ENCODE results near the gene TANC1. TPM values are rescaled to one million over a fixed set of nuclear protein-coding genes. Genes with fewer than 3 reads are reported as not detected.

Gene TANC1
- total RNA-seq, 1 donor from 2014 or later, result 45.0 TPM

DNA sequence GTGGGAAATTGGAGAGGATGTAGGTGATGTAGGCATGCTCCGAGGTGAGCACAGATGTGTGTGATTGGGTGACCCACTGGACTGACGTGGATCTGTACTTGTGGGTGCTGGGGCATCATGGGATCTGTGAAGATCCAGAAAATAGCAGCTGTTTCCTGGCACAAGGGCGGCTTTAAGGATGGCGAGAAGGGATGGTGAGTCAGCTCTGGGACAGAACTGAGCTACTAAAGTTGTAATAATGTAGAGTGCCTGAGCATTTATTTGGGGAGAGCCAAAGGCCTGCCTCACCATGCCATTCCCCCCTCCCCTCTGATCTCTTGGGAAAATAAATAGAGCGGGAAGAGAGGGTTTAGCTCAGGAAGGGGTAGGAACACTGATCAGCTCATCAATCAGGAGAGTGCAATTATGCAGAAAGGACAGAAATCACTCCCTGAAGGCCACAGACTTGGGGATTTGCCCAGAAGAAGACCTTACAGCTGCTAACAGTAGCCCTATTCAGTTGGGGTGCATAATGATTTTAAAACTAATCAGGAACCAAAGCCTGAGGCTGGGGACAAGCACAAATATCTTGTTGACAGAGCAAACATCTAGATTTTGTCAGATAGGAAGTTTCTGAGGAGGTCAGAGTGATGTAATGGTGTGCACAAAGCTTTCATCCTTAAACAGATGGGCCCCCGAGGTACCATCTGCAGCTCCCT, 30.3 kb downstream of the TANC1 start:
- Mint-ChIP-seq H3K27ac (ENCODE audit: unreplicated experiment) (peak overlapping the region; percentile 44), H3K4me3 (ENCODE audit: unreplicated experiment) (peak overlapping the region; percentile 30), H3K27me3 (ENCODE audit: low read depth, unreplicated experiment) (no peaks in the 10 kb centered on the region), H3K4me1 (ENCODE audit: low read depth, unreplicated experiment) (peaks cover 32% of the 10 kb centered on the region), H3K36me3 (ENCODE audit: low read depth, unreplicated experiment) (peaks cover 4% of the 10 kb centered on the region), H3K9me3 (ENCODE audit: unreplicated experiment) (no peaks in the 10 kb centered on the region)
- Histone ChIP-seq H4K20me1 (ENCODE audit: insufficient read depth, low read length) (peaks cover 76% of the 10 kb centered on the region), H3K27me3 (ENCODE audit: insufficient read depth, low read length) (no peaks in the 10 kb centered on the region), H2AFZ (ENCODE audit: low read depth, low read length) (no peak overlapping the region), H3K79me2 (ENCODE audit: insufficient read depth, low read length) (peaks cover 90% of the 10 kb centered on the region), H3K27ac (ENCODE audit: low read depth, low read length) (peak overlapping the region; percentile 55), H3K9me3 (ENCODE audit: insufficient read depth, low read depth, low read length) (no peaks in the 10 kb centered on the region), H3K4me2 (ENCODE audit: low read length) (peak overlapping the region; percentile 54), H3K36me3 (ENCODE audit: insufficient read depth, low read length) (no peaks in the 10 kb centered on the region), H3K4me1 (ENCODE audit: insufficient read depth, low read length) (peaks cover 27% of the 10 kb centered on the region), H3K9ac (ENCODE audit: low read length) (peak overlapping the region; percentile 29), H3K4me3 (ENCODE audit: insufficient read depth, low read depth, low read length) (no peak overlapping the region)
- FAIRE-seq (no peak), DNase-seq (ENCODE audit: low read depth) (peak; percentile 88)
- TF ChIP-seq, protein P1, sequence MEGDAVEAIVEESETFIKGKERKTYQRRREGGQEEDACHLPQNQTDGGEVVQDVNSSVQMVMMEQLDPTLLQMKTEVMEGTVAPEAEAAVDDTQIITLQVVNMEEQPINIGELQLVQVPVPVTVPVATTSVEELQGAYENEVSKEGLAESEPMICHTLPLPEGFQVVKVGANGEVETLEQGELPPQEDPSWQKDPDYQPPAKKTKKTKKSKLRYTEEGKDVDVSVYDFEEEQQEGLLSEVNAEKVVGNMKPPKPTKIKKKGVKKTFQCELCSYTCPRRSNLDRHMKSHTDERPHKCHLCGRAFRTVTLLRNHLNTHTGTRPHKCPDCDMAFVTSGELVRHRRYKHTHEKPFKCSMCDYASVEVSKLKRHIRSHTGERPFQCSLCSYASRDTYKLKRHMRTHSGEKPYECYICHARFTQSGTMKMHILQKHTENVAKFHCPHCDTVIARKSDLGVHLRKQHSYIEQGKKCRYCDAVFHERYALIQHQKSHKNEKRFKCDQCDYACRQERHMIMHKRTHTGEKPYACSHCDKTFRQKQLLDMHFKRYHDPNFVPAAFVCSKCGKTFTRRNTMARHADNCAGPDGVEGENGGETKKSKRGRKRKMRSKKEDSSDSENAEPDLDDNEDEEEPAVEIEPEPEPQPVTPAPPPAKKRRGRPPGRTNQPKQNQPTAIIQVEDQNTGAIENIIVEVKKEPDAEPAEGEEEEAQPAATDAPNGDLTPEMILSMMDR (IDR thresholded peaks at IDR 0.05; ENCODE audit: insufficient read depth, low read depth, low read length), result no peak
- TF ChIP-seq EZH2 (IDR thresholded peaks at IDR 0.05; ENCODE audit: insufficient read depth, low read length), result no peak

- peak; percentile 79 for DNase-seq (ENCODE audit: low read depth)
- Histone ChIP-seq H4K20me1 (ENCODE audit: insufficient read depth, low read length) (peaks cover 74% of the 10 kb centered on the region), H3K9ac (ENCODE audit: low read length) (peak overlapping the region; percentile 2), H3K9me3 (ENCODE audit: insufficient read depth, low read depth, low read length) (no peaks in the 10 kb centered on the region), H3K36me3 (ENCODE audit: insufficient read depth, low read length) (no peaks in the 10 kb centered on the region), H3K27me3 (ENCODE audit: insufficient read depth, low read length) (no peaks in the 10 kb centered on the region), H2AFZ (ENCODE audit: low read depth, low read length) (no peak overlapping the region), H3K4me1 (ENCODE audit: insufficient read depth, low read length) (peaks cover 21% of the 10 kb centered on the region), H3K4me2 (ENCODE audit: low read length) (peak overlapping the region; percentile 54), H3K79me2 (ENCODE audit: insufficient read depth, low read length) (peaks cover 83% of the 10 kb centered on the region), H3K4me3 (ENCODE audit: insufficient read depth, low read depth, low read length) (peak overlapping the region; percentile 3), H3K27ac (ENCODE audit: low read depth, low read length) (peak overlapping the region; percentile 55)
- H3K9me3 Mint-ChIP-seq (ENCODE audit: unreplicated experiment), result peaks cover 2% of the 10 kb centered on the region
- peaks cover 10% of the 10 kb centered on the region for H3K36me3 Mint-ChIP-seq (ENCODE audit: low read depth, unreplicated experiment)
- TF ChIP-seq, protein P1 (IDR thresholded peaks at IDR 0.05; ENCODE audit: insufficient read depth, low read depth, low read length), result no peak
- no peak for TF ChIP-seq EZH2 (IDR thresholded peaks at IDR 0.05; ENCODE audit: insufficient read depth, low read length)
- H3K4me1 Mint-ChIP-seq (ENCODE audit: low read depth, unreplicated experiment), result peaks cover 29% of the 10 kb centered on the region
- H3K27me3 Mint-ChIP-seq (ENCODE audit: low read depth, unreplicated experiment), result no peaks in the 10 kb centered on the region
- peak; percentile 81 for FAIRE-seq
- H3K27ac Mint-ChIP-seq (ENCODE audit: unreplicated experiment), result no peak overlapping the region
- H3K4me3 Mint-ChIP-seq (ENCODE audit: unreplicated experiment), result peak overlapping the region; percentile 43
Observed at GRCh38 chr2:158999458-158999857, 31.0 kb downstream of the TANC1 start.

- no peak for FAIRE-seq
- Histone ChIP-seq H3K36me3 (ENCODE audit: insufficient read depth, low read length) (no peaks in the 10 kb centered on the region), H3K4me3 (ENCODE audit: insufficient read depth, low read depth, low read length) (no peak overlapping the region), H3K79me2 (ENCODE audit: insufficient read depth, low read length) (peaks cover 82% of the 10 kb centered on the region), H3K4me1 (ENCODE audit: insufficient read depth, low read length) (peaks cover 21% of the 10 kb centered on the region), H3K9ac (ENCODE audit: low read length) (no peak overlapping the region), H3K4me2 (ENCODE audit: low read length) (peak overlapping the region; percentile 54), H3K9me3 (ENCODE audit: insufficient read depth, low read depth, low read length) (no peaks in the 10 kb centered on the region), H3K27ac (ENCODE audit: low read depth, low read length) (peak overlapping the region; percentile 55), H3K27me3 (ENCODE audit: insufficient read depth, low read length) (no peaks in the 10 kb centered on the region), H4K20me1 (ENCODE audit: insufficient read depth, low read length) (peaks cover 73% of the 10 kb centered on the region), H2AFZ (ENCODE audit: low read depth, low read length) (no peak overlapping the region)
- H3K4me1 Mint-ChIP-seq (ENCODE audit: low read depth, unreplicated experiment), result peaks cover 29% of the 10 kb centered on the region
- peaks cover 16% of the 10 kb centered on the region for H3K36me3 Mint-ChIP-seq (ENCODE audit: low read depth, unreplicated experiment)
- peaks cover 2% of the 10 kb centered on the region for H3K9me3 Mint-ChIP-seq (ENCODE audit: unreplicated experiment)
- no peak overlapping the region for H3K4me3 Mint-ChIP-seq (ENCODE audit: unreplicated experiment)
- no peak overlapping the region for H3K27ac Mint-ChIP-seq (ENCODE audit: unreplicated experiment)
- TF ChIP-seq EZH2 (IDR thresholded peaks at IDR 0.05; ENCODE audit: insufficient read depth, low read length), result no peak
- TF ChIP-seq, protein P1 (IDR thresholded peaks at IDR 0.05; ENCODE audit: insufficient read depth, low read depth, low read length), result no peak
- no peaks in the 10 kb centered on the region for H3K27me3 Mint-ChIP-seq (ENCODE audit: low read depth, unreplicated experiment)
- DNase-seq (ENCODE audit: low read depth), result no peak
Observed at GRCh38 chr2:159000072-159000471, 31.6 kb downstream of the TANC1 start.

All from astrocyte (in vitro differentiated cells and primary cell).